AG04450 (cell line): Measurements from ENCODE around the gene RAB3B. TPM values are rescaled to one million over a fixed set of nuclear protein-coding genes. Genes with fewer than 3 reads are reported as not detected.
"Not testable (repeated sequence)": the region's sequence is repeated elsewhere in the genome, so short reads cannot be mapped to it uniquely, and the experiment has no call there.

Source experiments
- CTCF ChIA-PET: fragments of 300-600, 350-600 bp; formaldehyde crosslinking; extraction: SDS; loops from one replicate; lab custom pipeline; 2022; ENCODE audit warnings: antibody characterized with exemption, inconsistent platforms; lab: Charles Lee
- POLR2A ChIA-PET: fragments of 350-600 bp; formaldehyde crosslinking; extraction: SDS; loops from one replicate; lab custom pipeline; 2021; ENCODE audit warnings: antibody characterized with exemption, inconsistent platforms; lab: Yijun Ruan, JAX
- DNase-seq: peaks from one replicate; pipeline ENCODE4 v3.0.0-alpha.2; 2011; ENCODE audit warnings: low read depth, low spot score
- H3K27ac ChIP-seq: one replicate; pipeline ENCODE4 v1.5.1; 2012; ENCODE audit warnings: low read depth, low read length, control low read depth
- H3K27me3 ChIP-seq: one replicate; pipeline ENCODE4 v1.6.0; 2012; ENCODE audit warnings: low read length; ENCODE audit not compliant: control insufficient read depth, insufficient read depth
- H3K4me3 ChIP-seq: 2 replicates; pipeline ENCODE4 v1.5.1; 2011; ENCODE audit warnings: mild to moderate bottlenecking, low read depth, low read length, control low read depth
- H3K9me3 ChIP-seq: 2 replicates; pipeline ENCODE4 v1.5.1; 2012; ENCODE audit warnings: low read length; ENCODE audit not compliant: control insufficient read depth, insufficient read depth
- CTCF ChIP-seq: IDR thresholded peaks from 2 replicates; pipeline ENCODE4 v1.5.1; 2011; ENCODE audit warnings: low read depth, low read length, control low read depth, inconsistent platforms
- polyA plus RNA-seq: library from polyadenylated mRNA; depleted of rRNA; stranded (reverse); fragments of >200 nt; gene quantifications from 2 replicates; pipeline ENCODE4 v1.2.3, GENCODE V29; 2011

Gene RAB3B
- polyA plus RNA-seq, 1 experiment = 28.6 TPM

GRCh38 chr1:51968632-51969031 is 21.9 kb downstream of the RAB3B start:
- H3K27me3 ChIP-seq = no peaks in the 10 kb centered on the region
- H3K27ac ChIP-seq = peak overlapping the region; percentile 91
- no peak overlapping the region for H3K4me3 ChIP-seq
- CTCF ChIA-PET = interaction anchor here (2.3 kb wide), 1 partner anchor 72 kb away, joined by 10 read pairs; no protein-coding TSS in a partner anchor
- POLR2A ChIA-PET = interaction anchor here (2.1 kb wide), 1 partner anchor 71 kb away, joined by 20 read pairs; no protein-coding TSS in a partner anchor
- DNase-seq = no peak
- H3K9me3 ChIP-seq = no peaks in the 10 kb centered on the region
- no peak for TF ChIP-seq CTCF

- H3K27ac ChIP-seq, POLR2A ChIA-PET, H3K27me3 ChIP-seq, H3K4me3 ChIP-seq, DNase-seq, H3K9me3 ChIP-seq: not testable (repeated sequence)
- CTCF ChIA-PET = interaction anchor here (0.6 to 2.3 kb wide), 2 partner anchors 21 to 71 kb away, joined by 3 to 10 read pairs; no protein-coding TSS in a partner anchor
Measured at GRCh38 chr1:51967213-51967791, 23.2 kb downstream of the RAB3B start.

GRCh38 chr1:51966559-51966958 is 23.9 kb downstream of the RAB3B start:
- DNase-seq = no peak
- no peaks in the 10 kb centered on the region for H3K27me3 ChIP-seq
- TF ChIP-seq CTCF = no peak
- ChIA-PET CTCF (no interaction called here), POLR2A (no interaction called here)
- no peaks in the 10 kb centered on the region for H3K9me3 ChIP-seq
- H3K27ac ChIP-seq = no peak overlapping the region
- no peak overlapping the region for H3K4me3 ChIP-seq

- DNase-seq = no peak
- Histone ChIP-seq H3K27me3 (no peaks in the 10 kb centered on the region), H3K27ac (no peak overlapping the region), H3K9me3 (no peaks in the 10 kb centered on the region), H3K4me3 (no peak overlapping the region)
- ChIA-PET CTCF (no interaction called here), POLR2A (no interaction called here)
- TF ChIP-seq CTCF = no peak
Measured at GRCh38 chr1:51964309-51964696, 26.2 kb downstream of the RAB3B start.

GRCh38 chr1:51963592-51964308 is 26.8 kb downstream of the RAB3B start:
- Histone ChIP-seq H3K27ac (no peak overlapping the region), H3K9me3 (no peaks in the 10 kb centered on the region), H3K4me3 (no peak overlapping the region), H3K27me3 (no peaks in the 10 kb centered on the region)
- ChIA-PET CTCF (interaction anchor here (0.7 kb wide), 1 partner anchor 9 kb away, joined by 3 read pairs; no protein-coding TSS in a partner anchor), POLR2A (no interaction called here)
- DNase-seq = no peak
- no peak for TF ChIP-seq CTCF
